HG03521 (cell line): ENCODE results near the gene CST5.
"Not testable (repeated sequence)": the region's sequence is repeated elsewhere in the genome, so short reads cannot be mapped to it uniquely, and the experiment has no call there.

Experiments used
- ATAC-seq: cut with Tn5 transposase; IDR thresholded peaks from one replicate; pipeline ENCODE4 v1.9.1; 2021; ENCODE audit warnings: mild to moderate bottlenecking, moderate library complexity; ENCODE audit not compliant: unreplicated experiment

The CST5 gene, protein sequence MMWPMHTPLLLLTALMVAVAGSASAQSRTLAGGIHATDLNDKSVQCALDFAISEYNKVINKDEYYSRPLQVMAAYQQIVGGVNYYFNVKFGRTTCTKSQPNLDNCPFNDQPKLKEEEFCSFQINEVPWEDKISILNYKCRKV

DNA sequence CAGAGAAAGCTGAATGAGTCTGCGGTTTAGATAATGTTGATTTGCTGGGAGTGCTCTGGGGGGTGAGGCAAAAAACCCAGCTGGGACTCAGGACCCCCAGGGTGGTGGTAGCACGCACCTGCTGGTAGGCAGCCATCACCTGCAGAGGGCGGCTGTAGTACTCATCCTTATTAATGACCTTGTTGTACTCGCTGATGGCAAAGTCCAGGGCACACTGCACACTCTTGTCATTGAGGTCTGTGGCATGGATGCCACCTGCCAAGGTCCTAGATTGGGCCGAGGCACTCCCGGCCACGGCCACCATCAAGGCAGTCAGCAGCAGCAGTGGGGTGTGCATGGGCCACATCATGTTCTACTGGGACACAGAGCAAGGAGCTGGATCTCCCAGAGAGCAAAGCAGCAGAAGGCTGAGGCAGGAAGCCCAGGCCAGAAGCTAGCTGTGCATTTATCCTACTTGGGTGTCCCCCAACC is at the start of gene CST5:
TSS of gene CST5 (minus strand) at position 421 of the 471 bp plus-strand sequence. CDS start at position 349, 72 bp downstream.
- ATAC-seq, result no peak

- no peak for ATAC-seq
Measured at GRCh38 chr20:23928788-23929187, 49.2 kb upstream of the CST5 start.

- ATAC-seq, result no peak
Measured at GRCh38 chr20:23928353-23928752, 48.8 kb upstream of the CST5 start.

DNA sequence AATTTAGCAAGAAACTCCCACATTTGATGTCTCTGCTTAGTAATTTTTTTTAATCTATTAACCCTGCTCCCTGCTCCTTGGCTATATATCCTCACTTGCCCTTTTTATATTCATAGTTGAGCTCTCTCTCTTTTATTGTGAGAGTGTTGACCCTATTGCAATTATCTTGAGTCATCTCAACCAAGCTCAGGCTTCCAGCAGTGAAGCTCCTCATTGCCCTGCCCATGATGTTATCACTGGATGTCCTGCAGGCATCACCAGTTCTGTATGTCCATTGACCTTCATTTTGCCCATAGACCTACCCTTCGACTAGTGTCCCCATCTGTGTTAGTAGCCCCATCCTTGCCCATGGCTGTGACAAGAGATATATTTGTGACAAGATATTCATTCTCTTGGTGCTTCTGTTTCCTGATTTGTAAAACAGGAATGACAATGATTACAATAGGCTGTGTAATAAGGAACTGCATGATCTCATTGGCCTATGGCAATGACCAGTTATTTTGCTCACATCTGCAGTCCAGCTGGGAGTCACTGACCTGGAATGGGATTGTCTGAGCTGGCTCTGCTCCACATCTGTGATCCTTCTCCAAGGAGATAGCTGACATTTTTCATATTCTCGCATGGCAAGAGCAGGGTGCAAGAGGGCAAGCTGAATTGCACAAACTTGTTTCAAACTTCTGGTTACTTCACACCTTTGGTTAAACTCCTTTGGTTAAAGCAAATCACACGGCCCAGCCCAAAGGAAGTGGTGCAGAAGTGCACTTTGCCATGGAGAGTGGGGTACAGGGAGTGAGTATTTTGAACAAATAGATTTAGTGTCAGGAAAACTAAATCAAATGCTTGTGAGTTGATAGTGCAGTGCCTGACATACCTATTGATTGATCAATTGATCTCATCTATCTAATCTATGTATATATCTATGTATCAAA is 47.7 kb upstream of the CST5 start:
- ATAC-seq, result no peak

- ATAC-seq, result no peak
Measured at GRCh38 chr20:23926526-23926880, 47.0 kb upstream of the CST5 start.

DNA sequence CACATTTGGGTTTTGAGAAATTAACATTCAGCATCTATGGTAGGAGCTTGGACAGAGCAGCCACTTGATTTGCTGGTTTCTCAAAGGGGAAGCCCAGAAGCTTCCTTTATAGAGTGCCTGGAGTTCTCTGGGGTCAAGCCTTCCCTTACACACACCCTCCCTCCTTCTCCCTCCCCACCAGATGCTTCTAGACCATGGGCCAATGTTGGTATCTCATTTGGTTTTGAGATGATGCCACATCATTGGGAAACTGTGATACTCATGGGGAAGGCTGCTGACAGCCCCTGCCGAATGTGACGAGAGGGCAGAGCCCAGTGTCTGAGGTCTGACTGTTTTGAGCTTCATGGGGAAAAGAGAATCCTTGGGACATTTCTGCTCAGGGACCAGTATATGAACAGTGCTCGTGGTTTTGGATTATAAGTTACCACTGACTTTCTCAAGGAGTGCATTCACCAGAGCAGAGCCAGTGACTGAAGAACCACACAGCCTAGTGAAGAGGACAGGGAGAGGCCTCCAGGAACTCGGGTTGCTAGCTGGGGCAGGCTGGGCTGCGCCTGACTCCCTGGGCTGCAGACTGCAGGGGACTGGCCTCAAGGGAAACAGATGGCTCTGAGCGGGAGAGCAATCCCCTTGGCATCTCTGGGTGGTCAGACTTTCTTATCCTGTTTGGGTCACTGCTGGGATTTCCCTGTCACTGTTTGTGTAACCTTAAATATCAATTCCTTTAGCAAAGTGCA is 46.4 kb upstream of the CST5 start:
- ATAC-seq, result no peak

DNA sequence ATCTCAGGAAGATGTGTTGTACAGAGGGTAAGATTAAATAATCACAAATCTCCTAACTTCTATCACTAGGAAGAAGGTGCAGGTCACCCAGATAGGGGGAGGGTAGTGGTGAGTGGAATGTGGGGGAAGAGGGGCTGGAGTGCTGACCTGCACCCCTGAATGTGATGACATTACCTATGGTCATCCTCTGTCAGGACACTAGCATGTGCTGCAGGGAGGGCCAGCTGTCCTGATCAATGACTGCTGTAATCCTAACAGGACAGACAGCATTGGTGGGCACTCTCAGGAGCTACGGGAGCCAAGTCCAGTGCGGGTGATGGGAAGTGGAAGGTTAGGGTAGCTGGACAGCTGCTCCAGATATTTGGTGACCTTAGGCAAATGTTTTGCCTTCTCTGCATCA is 45.2 kb upstream of the CST5 start:
- ATAC-seq, result no peak

- no peak for ATAC-seq
Measured at GRCh38 chr20:23923891-23924435, 44.4 kb upstream of the CST5 start.

- no peak for ATAC-seq
Measured at GRCh38 chr20:23923311-23923710, 43.8 kb upstream of the CST5 start.

- ATAC-seq, result no peak
Measured at GRCh38 chr20:23920408-23921325, 41.1 kb upstream of the CST5 start.

DNA sequence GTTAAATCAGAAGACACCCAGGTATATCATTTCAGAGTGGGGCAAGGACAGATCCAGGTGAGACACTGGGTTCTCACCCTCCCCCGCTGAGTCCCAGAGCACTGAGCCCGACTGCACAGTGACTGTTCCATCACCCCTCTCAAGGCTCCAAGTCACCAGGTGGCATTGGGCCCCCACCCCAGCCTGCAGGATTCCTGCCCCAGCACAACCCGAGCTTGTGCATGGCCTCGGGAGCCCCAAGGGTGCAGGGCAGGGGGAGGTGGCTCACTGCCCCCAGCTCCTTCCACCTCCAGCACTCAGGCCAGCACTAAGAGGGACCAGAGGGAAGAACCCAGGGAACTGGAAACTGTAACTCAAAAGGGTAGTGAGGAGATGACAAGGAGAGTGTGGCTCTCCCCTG is 39.3 kb upstream of the CST5 start:
- ATAC-seq, result no peak

- ATAC-seq, result no peak
Measured at GRCh38 chr20:23918101-23918862, 38.7 kb upstream of the CST5 start.

DNA sequence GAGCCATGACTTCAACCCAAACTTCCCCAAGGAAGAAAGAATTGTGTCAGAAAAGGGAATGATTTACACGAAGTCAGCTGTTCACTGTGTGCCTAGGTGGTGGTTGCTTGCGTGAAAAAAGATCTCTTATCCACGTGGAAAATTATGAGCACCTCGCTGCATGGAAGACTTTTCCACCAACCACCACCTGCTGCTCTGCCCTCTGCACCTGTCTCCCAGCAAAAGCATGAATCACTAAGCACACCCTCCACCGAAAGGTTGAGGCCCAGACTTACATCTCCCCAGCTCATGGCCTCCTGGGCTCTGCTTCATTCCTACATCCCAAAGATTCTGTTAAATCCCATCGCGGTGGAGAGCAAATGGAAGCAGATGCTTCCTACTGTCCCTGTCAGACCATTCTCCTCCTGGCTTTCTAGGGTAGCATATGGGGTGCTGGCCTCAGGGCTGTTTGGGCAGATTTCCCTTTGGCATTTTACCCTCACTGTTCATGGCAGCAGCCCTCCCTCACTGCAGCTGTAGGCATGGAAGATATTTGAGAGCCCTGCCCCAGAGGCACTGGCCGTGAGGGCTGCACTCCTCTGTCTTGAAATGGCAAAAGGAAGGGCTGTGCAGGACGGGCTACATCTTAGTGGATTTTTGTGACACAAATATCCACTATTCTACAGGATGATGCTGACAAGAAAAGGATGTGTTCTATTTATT is 37.6 kb upstream of the CST5 start:
- ATAC-seq, result no peak

GRCh38 chr20:23915844-23916243 is 36.3 kb upstream of the CST5 start:
- no peak for ATAC-seq

GRCh38 chr20:23914469-23914868 is 34.9 kb upstream of the CST5 start:
- ATAC-seq, result not testable (repeated sequence)

DNA sequence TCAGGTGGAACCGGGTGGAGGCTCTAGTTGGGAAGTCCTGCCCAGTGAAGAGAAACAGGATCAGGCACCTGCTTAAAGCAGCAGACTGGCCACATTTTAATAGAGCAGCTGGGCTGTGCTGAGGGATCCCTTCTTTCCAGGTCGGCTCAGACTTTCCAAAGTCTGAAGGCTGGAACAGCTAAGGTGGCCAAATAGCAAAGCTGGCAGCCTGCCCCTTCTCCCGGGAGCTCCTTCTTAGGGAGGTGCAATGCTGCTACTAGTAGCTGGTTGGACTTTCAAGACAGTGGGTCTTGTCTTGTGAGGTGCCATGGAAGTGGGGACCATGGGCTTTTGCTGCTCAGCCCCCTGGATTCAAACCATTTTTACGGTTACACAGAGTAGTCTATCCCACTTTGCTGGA is 30.7 kb upstream of the CST5 start:
- no peak for ATAC-seq

DNA sequence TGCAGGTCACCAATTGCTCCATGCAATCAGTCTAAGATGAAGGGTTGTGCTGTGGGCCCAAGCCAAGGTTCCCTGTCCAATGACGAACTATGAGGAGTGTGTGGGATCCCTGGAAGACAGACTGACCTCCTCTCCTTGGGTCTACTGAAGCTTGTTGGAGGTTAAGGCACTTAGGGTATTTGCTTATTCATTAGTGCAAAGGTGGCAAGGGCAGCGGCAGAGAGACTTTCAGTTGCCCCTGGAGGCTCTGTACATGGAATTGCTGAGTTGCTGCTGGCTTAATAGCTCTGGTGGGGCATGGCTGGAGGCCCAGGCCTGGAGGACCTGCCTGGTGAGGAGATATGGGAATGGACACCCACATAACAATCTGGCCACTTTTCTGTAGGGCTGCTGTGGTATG is 29.8 kb upstream of the CST5 start:
- no peak for ATAC-seq

- no peak for ATAC-seq
Measured at GRCh38 chr20:23907579-23907978, 28.0 kb upstream of the CST5 start.

DNA sequence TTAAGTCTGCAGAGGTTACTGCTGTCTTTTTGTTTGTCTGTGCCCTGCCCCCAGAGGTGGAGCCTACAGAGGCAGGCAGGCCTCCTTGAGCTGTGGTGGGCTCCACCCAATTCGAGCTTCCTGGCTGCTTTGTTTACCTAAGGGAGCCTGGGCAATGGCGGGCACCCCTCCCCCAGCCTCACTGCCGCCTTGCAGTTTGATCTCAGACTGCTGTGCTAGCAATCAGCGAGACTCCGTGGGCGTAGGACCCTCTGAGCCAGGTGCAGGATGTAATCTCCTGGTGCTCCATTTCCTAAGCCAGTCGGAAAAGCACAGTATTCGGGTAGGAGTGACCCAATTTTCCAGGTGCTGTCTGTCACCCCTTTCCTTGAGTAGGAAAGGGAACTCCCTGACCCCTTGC is 22.8 kb upstream of the CST5 start:
- ATAC-seq, result not testable (repeated sequence)
